Thymus (tissue), 11 donors: Measurements from ENCODE around the gene BPIFB3. TPM values are rescaled to one million over a fixed set of nuclear protein-coding genes. Genes with fewer than 3 reads are reported as not detected.
"Not testable (repeated sequence)": the region's sequence is repeated elsewhere in the genome, so short reads cannot be mapped to it uniquely, and the experiment has no call there.

ENCODE experiments used
- DNase-seq, 9 donors: peaks; one replicate each; pipeline ENCODE4 v3.0.0-alpha.2; 2013; ENCODE audit warnings: low spot score in 9 of 9, low read depth in 6 of 9, missing footprints in 1 of 9
- H3K27ac ChIP-seq, 2 donors: one replicate each; pipeline ENCODE4 v1.5.1; 2013; ENCODE audit warnings: control low read depth in 1 of 2, low read depth in 1 of 2, low read length in 1 of 2, mild to moderate bottlenecking in 1 of 2, moderate library complexity in 1 of 2
- H3K27me3 ChIP-seq, 2 donors: one replicate each; pipeline ENCODE4 v1.5.1; 2013; ENCODE audit warnings: low read length in 1 of 2; ENCODE audit not compliant: control insufficient read depth in 2 of 2, insufficient read depth in 1 of 2
- H3K36me3 ChIP-seq, 2 donors: one replicate each; pipeline ENCODE4 v1.5.1; 2013; ENCODE audit warnings: low read length in 1 of 2, mild to moderate bottlenecking in 1 of 2, moderate library complexity in 1 of 2; ENCODE audit not compliant: control insufficient read depth in 2 of 2, insufficient read depth in 2 of 2
- H3K4me1 ChIP-seq, 2 donors: one replicate each; pipeline ENCODE4 v1.5.1; 2013; ENCODE audit warnings: low read length in 2 of 2; ENCODE audit not compliant: control insufficient read depth in 2 of 2, insufficient read depth in 2 of 2
- H3K4me3 ChIP-seq, 2 donors: one replicate each; pipeline ENCODE4 v1.5.1; 2013; ENCODE audit warnings: low read length in 2 of 2, control low read depth in 1 of 2, mild to moderate bottlenecking in 1 of 2
- H3K9me3 ChIP-seq, 2 donors: one replicate each; pipeline ENCODE4 v1.5.1; 2013; ENCODE audit warnings: low read length in 1 of 2, mild to moderate bottlenecking in 1 of 2; ENCODE audit not compliant: control insufficient read depth in 2 of 2, insufficient read depth in 1 of 2
- WGBS: extraction: QIAGEN DNeasy Blood & Tissue Kit; methylation state at CpG from one replicate; pipeline ENCODE4 v1.1.7; 2013; 5-methylcytosine and 5-hydroxymethylcytosine counted together
- polyA plus RNA-seq: library from polyadenylated mRNA; stranded (reverse); fragments of 200-250 nt; gene quantifications from one replicate; pipeline ENCODE4 v1.2.3, GENCODE V29; 2013
- total RNA-seq: library from RNA; stranded (reverse); fragments of 120-200 nt; gene quantifications from one replicate; pipeline ENCODE4 v1.2.4, GENCODE V29; 2013
- donor health status: healthy.

BPIFB3 gene
- total and polyA plus RNA-seq, 2 donors = 0.05 to 0.48 TPM

DNA sequence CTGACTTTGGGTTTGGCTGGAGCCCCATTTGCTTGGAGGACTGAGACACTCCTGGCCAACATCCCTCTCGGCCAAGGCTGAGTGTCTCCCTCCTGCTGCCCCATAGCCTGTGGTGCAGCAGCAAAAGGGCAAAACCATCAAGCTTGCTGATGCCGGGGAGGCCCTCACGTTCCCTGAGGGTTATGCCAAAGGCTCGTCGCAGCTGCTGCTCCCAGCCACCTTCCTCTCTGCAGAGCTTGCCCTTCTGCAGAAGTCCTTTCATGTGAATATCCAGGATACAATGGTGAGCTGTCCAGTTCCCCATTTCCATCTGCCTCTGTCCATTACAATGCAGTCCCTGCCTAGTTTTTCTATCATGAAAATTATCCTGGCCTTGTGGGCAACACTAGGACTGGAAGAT lies 16.2 kb upstream of the BPIFB3 start:
- no peak overlapping the region for H3K27ac ChIP-seq
- no peaks in the 10 kb centered on the region for H3K36me3 ChIP-seq
- H3K27me3 ChIP-seq = no peaks in the 10 kb centered on the region
- H3K4me1 ChIP-seq = no peaks in the 10 kb centered on the region
- H3K9me3 ChIP-seq = peaks cover 0 to 8% of the 10 kb centered on the region in 2 donors
- 74% methylated on average over 5 of the region's 5 CpGs for WGBS
- no peak overlapping the region for H3K4me3 ChIP-seq
- no peak for DNase-seq

DNA sequence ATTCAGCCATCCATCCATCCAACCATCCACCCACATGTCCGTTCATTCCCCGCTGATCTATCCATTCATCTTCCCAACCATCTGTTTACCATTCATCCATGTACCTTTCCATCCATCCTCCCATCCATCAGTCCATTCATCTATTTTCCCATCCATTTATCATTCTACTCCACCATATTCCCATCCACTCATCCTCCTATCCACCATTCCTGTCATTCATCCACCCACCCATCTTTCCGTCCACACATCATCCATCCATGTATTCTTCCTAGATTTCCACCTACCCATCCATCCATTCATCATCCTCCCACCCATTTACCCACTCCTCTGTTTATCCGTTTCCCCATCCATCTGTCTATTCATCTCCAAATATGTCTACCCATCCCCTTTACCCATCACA lies 15.5 kb upstream of the BPIFB3 start:
- H3K9me3 ChIP-seq = peaks cover 0 to 7% of the 10 kb centered on the region in 2 donors
- H3K36me3 ChIP-seq = no peaks in the 10 kb centered on the region
- WGBS = 96% methylated on average over 4 of the region's 4 CpGs
- no peaks in the 10 kb centered on the region for H3K27me3 ChIP-seq
- no peak for DNase-seq
- no peaks in the 10 kb centered on the region for H3K4me1 ChIP-seq
- H3K27ac ChIP-seq = no peak overlapping the region
- no peak overlapping the region for H3K4me3 ChIP-seq

DNA sequence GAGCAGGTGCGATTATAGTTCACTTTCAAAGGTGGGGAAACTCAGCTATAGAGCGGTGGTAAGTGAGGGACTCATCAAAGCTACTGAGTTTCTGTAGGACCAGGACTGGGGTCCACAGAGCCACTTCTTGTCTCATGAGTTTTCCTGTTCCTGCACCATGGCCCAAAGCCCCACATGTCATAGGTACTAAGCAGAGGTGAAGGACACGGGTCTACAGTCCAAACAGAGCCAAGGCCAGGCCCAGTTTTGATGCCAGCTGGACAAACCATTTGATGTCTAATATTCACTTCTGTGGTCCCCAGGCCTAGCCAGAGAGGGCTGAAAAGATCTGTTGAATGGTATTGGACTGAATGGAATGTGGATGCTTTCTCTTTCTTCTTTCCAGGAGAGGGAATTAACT lies 11.3 kb upstream of the BPIFB3 start:
- Histone ChIP-seq H3K27me3 (no peaks in the 10 kb centered on the region), H3K36me3 (no peaks in the 10 kb centered on the region), H3K27ac (no peak overlapping the region), H3K4me1 (no peaks in the 10 kb centered on the region), H3K4me3 (no peak overlapping the region), H3K9me3 (peaks cover 0 to 20% of the 10 kb centered on the region in 2 donors)
- no peak for DNase-seq
- 97% methylated on average over 3 of the region's 3 CpGs for WGBS

DNA sequence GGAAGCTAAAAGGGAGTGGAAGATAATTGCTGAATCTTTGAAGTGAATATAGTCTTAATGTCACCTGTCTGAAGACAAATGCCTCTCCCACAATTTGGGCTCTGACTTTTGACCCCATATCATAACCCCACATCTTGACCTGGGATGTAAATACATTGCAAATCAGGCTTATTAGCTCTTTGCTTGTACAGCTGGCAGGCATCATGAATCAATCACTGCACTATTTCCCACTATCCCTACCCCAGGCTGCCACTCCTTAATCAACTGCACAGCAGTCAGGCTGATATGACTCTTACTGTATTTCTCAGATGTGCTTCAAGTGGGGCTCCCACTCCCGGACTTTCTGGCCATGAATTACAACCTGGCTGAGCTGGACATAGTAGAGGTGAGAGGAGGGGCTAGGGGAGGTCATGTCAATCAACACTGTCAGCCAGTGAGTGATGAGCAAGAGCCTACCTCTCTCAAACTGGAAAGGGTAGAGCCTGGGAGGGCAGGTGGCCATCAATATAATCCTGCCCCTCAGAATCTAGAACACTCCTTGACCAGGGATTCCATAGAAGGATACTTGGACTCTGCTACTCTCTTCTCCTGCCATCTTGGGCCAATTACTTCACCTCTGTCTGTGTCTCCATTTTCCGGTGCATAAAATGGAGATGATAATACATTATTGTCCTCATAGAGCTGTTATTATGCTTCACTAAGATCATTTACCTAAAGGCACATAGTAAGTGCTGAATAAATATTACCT lies 10.5 kb upstream of the BPIFB3 start:
- H3K9me3 ChIP-seq = peaks cover 0 to 20% of the 10 kb centered on the region in 2 donors
- no peak overlapping the region for H3K27ac ChIP-seq
- no peak for DNase-seq
- no peak overlapping the region for H3K4me3 ChIP-seq
- H3K27me3 ChIP-seq = no peaks in the 10 kb centered on the region
- H3K36me3 ChIP-seq = no peaks in the 10 kb centered on the region
- WGBS = over 99% methylated on average over 2 of the region's 2 CpGs
- no peaks in the 10 kb centered on the region for H3K4me1 ChIP-seq

DNA sequence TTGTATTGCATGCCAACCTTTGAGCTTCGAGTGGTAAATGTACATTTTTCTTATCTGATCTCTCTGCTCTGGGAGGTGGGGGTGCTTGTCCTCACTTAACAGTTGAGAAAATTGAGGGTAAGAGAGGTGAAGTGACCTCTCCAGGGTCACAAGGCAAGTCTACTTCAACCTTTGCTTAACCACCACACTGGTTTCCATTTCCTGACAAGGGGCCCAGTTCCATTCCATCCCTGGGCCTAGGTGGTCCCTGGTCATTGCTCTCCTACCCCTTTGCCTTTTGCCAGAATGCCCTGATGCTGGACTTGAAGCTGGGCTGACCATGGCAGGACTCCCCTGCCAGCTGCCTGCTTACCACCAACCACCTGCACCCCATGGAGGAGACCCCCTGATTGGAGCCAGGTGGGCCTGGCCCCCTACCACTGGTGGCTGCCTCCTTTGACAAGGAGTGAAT lies 9.9 kb upstream of the BPIFB3 start:
- H3K9me3 ChIP-seq = peaks cover 0 to 20% of the 10 kb centered on the region in 2 donors
- H3K27ac ChIP-seq = no peak overlapping the region
- H3K27me3 ChIP-seq = no peaks in the 10 kb centered on the region
- 93% methylated on average over 1 of the region's 1 CpG for WGBS
- H3K36me3 ChIP-seq = no peaks in the 10 kb centered on the region
- no peaks in the 10 kb centered on the region for H3K4me1 ChIP-seq
- no peak for DNase-seq
- no peak overlapping the region for H3K4me3 ChIP-seq

DNA sequence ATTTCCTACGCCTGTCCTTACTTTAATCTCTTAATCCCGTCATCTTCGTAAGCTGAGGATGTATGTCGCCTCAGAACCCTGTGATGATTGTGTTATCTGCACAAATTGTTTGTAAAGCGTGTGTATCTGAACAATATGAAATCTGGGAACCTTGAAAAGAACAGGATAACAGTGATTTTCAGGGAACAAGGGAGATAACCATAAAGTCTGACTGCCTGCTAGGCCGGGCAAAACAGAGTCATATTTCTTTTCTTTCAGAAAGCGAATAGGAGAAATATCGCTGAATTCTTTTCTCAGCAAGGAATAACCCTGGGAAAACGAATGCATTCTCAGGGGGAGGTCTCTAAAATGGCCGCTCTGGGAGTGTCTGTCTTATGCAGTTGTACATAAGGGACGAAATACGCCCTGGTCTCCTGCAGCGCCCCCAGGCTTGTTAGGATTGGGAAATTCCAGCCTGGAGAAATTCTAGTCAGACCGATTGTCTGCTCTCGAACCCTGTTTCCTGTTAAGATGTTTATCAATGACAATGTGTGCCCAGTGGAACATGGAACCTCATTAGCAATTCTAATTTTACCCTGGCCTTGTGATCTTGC lies 8.5 kb upstream of the BPIFB3 start:
- not testable (repeated sequence) for H3K4me1 ChIP-seq, H3K36me3 ChIP-seq, H3K27me3 ChIP-seq, H3K4me3 ChIP-seq, DNase-seq, H3K27ac ChIP-seq
- 94% methylated on average over 15 of the region's 15 CpGs for WGBS
- peaks cover 0 to 20% of the 10 kb centered on the region in 2 donors for H3K9me3 ChIP-seq

DNA sequence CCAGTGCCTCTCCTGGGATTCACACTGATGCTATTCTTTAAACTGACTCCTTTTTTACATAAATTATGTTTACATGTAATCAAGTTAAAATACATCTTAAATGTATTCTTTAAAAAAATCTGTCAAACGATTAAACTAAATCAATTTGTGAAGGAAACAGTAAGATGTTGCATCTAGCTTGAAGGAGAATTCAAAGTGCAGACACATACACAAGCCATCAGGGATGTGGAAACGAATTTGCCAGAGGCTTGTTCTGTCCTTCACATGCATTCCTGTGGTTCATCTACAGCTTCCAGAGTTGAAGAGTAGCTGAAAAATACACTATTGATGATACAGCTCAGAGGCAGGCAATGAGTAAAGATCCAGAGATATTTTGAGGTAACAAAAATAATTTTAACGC lies 7.3 kb upstream of the BPIFB3 start:
- Histone ChIP-seq H3K36me3 (no peaks in the 10 kb centered on the region), H3K9me3 (peaks cover 0 to 20% of the 10 kb centered on the region in 2 donors), H3K4me1 (no peaks in the 10 kb centered on the region), H3K27me3 (no peaks in the 10 kb centered on the region), H3K4me3 (no peak overlapping the region), H3K27ac (no peak overlapping the region)
- no peak for DNase-seq
- 89% methylated on average over 3 of the region's 3 CpGs for WGBS

DNA sequence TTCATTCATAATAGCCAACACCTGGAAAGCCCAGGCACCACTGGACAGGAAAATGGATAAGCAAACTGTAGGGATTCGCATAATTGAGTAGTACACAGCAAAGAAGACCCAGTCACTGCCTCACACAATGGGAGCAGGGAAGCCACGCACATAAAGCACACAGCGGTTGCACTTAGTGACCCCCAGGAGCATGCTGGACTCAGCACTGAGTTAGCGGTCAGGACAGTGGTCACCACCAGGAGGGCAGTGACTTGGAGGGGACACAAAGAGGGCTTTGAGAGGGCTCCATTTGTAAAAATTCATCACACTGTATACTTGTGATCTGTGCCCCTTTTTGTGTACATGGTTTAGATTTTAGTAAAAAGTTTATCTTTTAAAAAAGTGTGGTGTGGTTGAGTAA lies 2.4 kb upstream of the BPIFB3 start:
- H3K4me3 ChIP-seq = no peak overlapping the region
- no peaks in the 10 kb centered on the region for H3K4me1 ChIP-seq
- H3K27ac ChIP-seq = no peak overlapping the region
- no peaks in the 10 kb centered on the region for H3K27me3 ChIP-seq
- H3K36me3 ChIP-seq = no peaks in the 10 kb centered on the region
- DNase-seq = no peak
- no peaks in the 10 kb centered on the region for H3K9me3 ChIP-seq
- WGBS = 98% methylated on average over 4 of the region's 4 CpGs

DNA sequence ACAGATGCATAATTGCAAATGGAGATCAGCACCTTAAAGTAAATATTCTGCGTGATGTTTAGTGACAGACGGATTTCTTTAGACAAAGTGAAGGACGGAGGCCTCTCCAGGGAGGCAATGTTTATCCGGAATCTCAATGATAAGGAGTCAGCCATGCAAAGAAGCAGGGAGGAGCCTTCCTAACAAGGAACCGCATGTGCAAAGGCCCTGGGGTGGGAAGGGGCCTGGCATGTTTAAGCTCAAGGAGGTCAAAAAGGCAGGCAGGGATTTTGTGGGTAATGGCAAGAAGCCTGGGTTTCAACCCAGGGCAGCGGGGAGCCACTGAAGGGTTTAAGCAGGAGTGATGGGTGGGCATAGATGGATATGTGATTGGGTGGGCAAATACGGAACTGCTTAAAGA lies 678 bp downstream of the BPIFB3 start:
- no peak overlapping the region for H3K4me3 ChIP-seq
- WGBS = 97% methylated on average over 7 of the region's 7 CpGs
- no peak overlapping the region for H3K27ac ChIP-seq
- no peak for DNase-seq
- H3K27me3 ChIP-seq = no peaks in the 10 kb centered on the region
- H3K4me1 ChIP-seq = no peaks in the 10 kb centered on the region
- no peaks in the 10 kb centered on the region for H3K36me3 ChIP-seq
- H3K9me3 ChIP-seq = no peaks in the 10 kb centered on the region
